RWPE2 (cell line): ENCODE results near the gene IGHMBP2.

Source experiments
- ATAC-seq: fragments of 200-7000 bp; cut with Tn5 transposase; 3 replicates; pipeline ENCODE4 v1.9.1; 2021; ENCODE audit warnings: low read depth
- DNase-seq: peaks from one replicate; pipeline ENCODE4 v3.0.0-alpha.2; 2020; ENCODE audit warnings: low spot score
- H3K27ac ChIP-seq: fragments of 450-650 bp; 2 replicates; pipeline ENCODE4 v1.5.1; 2017; ENCODE audit warnings: mild to moderate bottlenecking; ENCODE audit not compliant: poor library complexity, severe bottlenecking
- H3K27me3 ChIP-seq: fragments of 250-450 bp; sonication (Bioruptor Pico); 2 replicates; pipeline ENCODE4 v1.5.1; 2021; ENCODE audit warnings: mild to moderate bottlenecking, moderate library complexity; ENCODE audit not compliant: insufficient read depth, poor library complexity, severe bottlenecking
- H3K36me3 ChIP-seq: fragments of 250-450 bp; sonication (Bioruptor Pico); 2 replicates; pipeline ENCODE4 v1.5.1; 2020; ENCODE audit warnings: low read depth, mild to moderate bottlenecking, moderate library complexity
- H3K4me1 ChIP-seq: fragments of 250-450 bp; sonication (Bioruptor Pico); 2 replicates; pipeline ENCODE4 v1.5.1; 2021; ENCODE audit warnings: mild to moderate bottlenecking, moderate library complexity; ENCODE audit not compliant: insufficient read depth, poor library complexity, severe bottlenecking
- H3K4me3 ChIP-seq: fragments of 250-450 bp; sonication (Bioruptor Pico); 2 replicates; pipeline ENCODE4 v1.5.1; 2021; ENCODE audit warnings: mild to moderate bottlenecking, moderate library complexity; ENCODE audit not compliant: severe bottlenecking
- H3K9me3 ChIP-seq: fragments of 250-450 bp; sonication (Bioruptor Pico); 2 replicates; pipeline ENCODE4 v1.5.1; 2021; ENCODE audit warnings: mild to moderate bottlenecking, moderate library complexity; ENCODE audit not compliant: severe bottlenecking
- CTCF ChIP-seq: fragments of 450-650 bp; IDR thresholded peaks from one replicate; pipeline ENCODE4 v1.5.1; 2017; ENCODE audit warnings: mild to moderate bottlenecking, moderate library complexity; ENCODE audit not compliant: poor library complexity, severe bottlenecking

The IGHMBP2 gene

DNA sequence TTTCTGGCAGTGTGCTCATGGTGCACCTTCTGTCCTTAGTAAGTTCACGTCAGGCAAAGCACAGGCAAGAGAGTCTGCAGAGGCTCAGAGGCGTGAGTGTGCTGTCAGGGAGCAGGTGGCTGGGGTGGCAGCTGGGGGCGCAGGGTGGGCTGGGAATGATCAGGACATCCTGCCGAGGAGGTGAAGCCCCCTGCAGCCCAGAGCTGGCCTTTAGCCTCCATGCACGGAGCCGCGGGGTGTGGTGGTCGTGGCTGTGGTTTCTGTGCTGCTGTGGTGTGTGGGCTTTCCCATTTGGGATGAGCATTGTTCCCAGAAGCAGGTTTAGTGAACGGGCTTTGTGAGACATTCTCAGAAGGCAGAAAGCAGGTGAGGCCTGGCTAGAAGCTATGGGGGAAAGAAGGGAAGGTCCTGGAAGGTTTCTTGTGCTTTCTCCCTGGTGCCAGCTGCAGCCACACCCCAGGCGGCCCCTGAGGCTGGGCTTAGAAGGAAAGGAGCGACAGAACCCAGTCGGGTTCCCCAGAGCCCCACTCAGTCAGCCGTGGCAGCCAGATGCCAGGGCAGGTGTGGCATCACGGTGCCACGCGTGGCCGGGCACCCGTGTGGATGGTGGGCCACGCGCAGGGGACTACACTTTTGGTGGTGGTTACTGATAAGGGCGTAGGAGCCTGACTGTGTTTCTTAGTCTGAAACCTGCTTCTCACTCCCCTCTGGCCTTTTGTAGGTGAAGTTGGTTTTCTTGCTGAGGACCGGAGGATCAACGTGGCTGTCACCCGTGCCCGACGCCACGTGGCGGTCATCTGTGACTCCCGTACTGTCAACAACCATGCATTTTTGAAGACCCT lies 32.0 kb downstream of the IGHMBP2 start:
- Histone ChIP-seq H3K4me1 (no peaks in the 10 kb centered on the region), H3K4me3 (no peak overlapping the region), H3K9me3 (no peaks in the 10 kb centered on the region), H3K27ac (no peak overlapping the region), H3K36me3 (peaks cover 16% of the 10 kb centered on the region), H3K27me3 (no peaks in the 10 kb centered on the region)
- DNase-seq = peak; percentile 34
- no peak for ATAC-seq
- TF ChIP-seq CTCF = no peak

GRCh38 chr11:68936358-68936636 lies 32.6 kb downstream of the IGHMBP2 start:
- DNase-seq (peak; percentile 36), ATAC-seq (no peak)
- no peaks in the 10 kb centered on the region for H3K4me1 ChIP-seq
- no peaks in the 10 kb centered on the region for H3K27me3 ChIP-seq
- H3K27ac ChIP-seq = no peak overlapping the region
- peaks cover 16% of the 10 kb centered on the region for H3K36me3 ChIP-seq
- no peak overlapping the region for H3K4me3 ChIP-seq
- H3K9me3 ChIP-seq = no peaks in the 10 kb centered on the region
- TF ChIP-seq CTCF = no peak

GRCh38 chr11:68936676-68937620 lies 33.3 kb downstream of the IGHMBP2 start:
- ATAC-seq (no peak), DNase-seq (peak; percentile 40)
- TF ChIP-seq CTCF = no peak
- Histone ChIP-seq H3K36me3 (peaks cover 16% of the 10 kb centered on the region), H3K4me1 (no peaks in the 10 kb centered on the region), H3K27ac (no peak overlapping the region), H3K9me3 (no peaks in the 10 kb centered on the region), H3K4me3 (no peak overlapping the region), H3K27me3 (no peaks in the 10 kb centered on the region)

DNA sequence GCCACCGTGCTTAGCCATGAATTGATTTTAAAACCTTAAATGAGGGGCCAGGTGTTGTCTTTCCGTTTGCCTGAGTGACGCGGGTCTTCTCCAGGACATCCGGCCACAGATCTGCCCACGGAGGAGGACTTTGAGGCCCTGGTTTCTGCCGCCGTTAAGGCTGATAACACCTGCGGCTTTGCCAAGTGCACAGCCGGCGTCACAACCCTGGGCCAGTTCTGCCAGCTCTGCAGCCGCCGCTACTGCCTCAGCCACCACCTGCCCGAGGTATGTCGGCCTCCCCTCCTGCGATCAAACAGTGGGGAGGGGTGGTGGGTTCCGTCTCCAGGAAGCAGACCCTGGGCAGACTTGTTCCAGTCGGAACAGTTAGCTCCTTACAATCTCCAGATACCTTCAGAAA lies 34.4 kb downstream of the IGHMBP2 start:
- Histone ChIP-seq H3K27ac (no peak overlapping the region), H3K27me3 (no peaks in the 10 kb centered on the region), H3K4me3 (no peak overlapping the region), H3K36me3 (peaks cover 16% of the 10 kb centered on the region), H3K9me3 (no peaks in the 10 kb centered on the region), H3K4me1 (no peaks in the 10 kb centered on the region)
- ATAC-seq (no peak), DNase-seq (peak; percentile 50)
- no peak for TF ChIP-seq CTCF
